ENCODE measurements around the gene LIPG. TPM values are rescaled to one million over a fixed set of nuclear protein-coding genes. Genes with fewer than 3 reads are reported as not detected.
"Not testable (repeated sequence)": the region's sequence is repeated elsewhere in the genome, so short reads cannot be mapped to it uniquely, and the experiment has no call there.

LIPG gene
- polyA plus RNA-seq, 1 donor, result 32.9 TPM

DNA sequence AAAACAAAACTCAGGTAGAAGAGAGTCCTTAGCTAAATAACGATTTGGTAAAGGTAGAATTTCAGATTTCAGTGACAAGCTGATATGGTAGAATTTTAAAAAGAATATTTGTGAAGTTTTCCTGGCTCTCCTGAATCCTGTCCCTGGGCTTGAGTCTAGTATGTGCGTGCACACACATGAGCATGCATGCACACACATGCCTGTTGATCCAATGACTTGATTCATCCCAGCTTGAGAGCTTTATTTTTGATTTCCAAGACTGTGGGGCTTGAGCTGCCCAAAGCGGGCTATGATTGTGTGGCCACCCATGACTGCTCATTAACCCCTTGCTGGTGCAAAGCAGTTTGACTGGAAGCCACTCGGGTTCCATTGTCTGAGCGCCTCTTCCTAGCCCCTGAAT is 9.0 kb downstream of the LIPG start:
- Histone ChIP-seq H3K4me1 (ENCODE audit: control insufficient read depth, insufficient read depth, low read length) (peaks cover 5% of the 10 kb centered on the region), H3K36me3 (ENCODE audit: control insufficient read depth, insufficient read depth, low read length) (peaks cover 66% of the 10 kb centered on the region), H3K27me3 (ENCODE audit: control insufficient read depth, insufficient read depth, low read length) (no peaks in the 10 kb centered on the region), H3K9me3 (ENCODE audit: control insufficient read depth, low read depth, low read length) (no peaks in the 10 kb centered on the region), H3K27ac (ENCODE audit: low read length) (no peak overlapping the region), H3K4me3 (ENCODE audit: low read length) (no peak overlapping the region)
- WGBS (ENCODE audit: insufficient coverage, low lambda C conversion rate), result 100% methylated on average over 1 of the region's 5 CpGs
- no peak for DNase-seq

DNA sequence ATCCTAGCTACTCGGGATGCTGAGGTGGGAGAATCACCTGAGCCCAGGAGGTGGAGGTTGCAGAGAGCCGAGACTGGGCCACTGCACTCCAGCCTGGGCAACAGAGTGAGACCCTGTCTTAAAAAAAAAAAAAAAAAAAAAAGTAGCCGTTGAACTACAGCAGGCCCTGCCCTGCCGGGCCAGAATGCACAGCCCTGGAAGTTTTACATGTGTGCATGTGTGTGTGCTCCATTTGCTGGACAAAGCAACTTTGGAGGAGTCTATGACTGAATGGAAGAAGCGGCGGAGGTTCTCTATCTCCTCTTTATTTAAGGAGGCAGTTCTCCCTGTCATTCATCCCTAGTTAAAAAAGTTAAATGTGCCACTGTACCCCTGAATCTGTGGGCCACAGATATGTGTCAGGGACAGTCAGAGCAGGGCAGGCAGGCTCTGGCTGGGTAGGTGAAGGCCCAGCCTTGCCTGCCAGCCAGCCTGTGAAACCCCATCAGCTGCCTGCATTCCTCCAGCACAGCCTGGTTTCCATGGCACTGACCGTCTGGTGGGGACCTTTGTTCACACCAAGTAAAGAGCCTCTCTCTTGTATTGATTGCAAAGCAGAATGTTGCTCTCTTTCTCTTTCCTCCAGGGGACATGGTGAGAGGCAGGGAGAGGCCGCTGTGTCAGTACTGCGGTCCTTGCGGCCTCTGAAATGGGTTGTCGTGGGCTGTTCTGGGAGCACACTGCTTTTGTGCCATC is 10.9 kb downstream of the LIPG start:
- DNase-seq, result peak; percentile 63 to 78
- Histone ChIP-seq H3K4me3 (ENCODE audit: low read length) (no peak overlapping the region), H3K36me3 (ENCODE audit: control insufficient read depth, insufficient read depth, low read length) (peaks cover 59% of the 10 kb centered on the region), H3K4me1 (ENCODE audit: control insufficient read depth, insufficient read depth, low read length) (peaks cover 5% of the 10 kb centered on the region), H3K27me3 (ENCODE audit: control insufficient read depth, insufficient read depth, low read length) (no peaks in the 10 kb centered on the region), H3K9me3 (ENCODE audit: control insufficient read depth, low read depth, low read length) (no peaks in the 10 kb centered on the region), H3K27ac (ENCODE audit: low read length) (no peak overlapping the region)
- no CpG with 5 or more reads among the region's 11 CpGs for WGBS (ENCODE audit: insufficient coverage, low lambda C conversion rate)

DNA sequence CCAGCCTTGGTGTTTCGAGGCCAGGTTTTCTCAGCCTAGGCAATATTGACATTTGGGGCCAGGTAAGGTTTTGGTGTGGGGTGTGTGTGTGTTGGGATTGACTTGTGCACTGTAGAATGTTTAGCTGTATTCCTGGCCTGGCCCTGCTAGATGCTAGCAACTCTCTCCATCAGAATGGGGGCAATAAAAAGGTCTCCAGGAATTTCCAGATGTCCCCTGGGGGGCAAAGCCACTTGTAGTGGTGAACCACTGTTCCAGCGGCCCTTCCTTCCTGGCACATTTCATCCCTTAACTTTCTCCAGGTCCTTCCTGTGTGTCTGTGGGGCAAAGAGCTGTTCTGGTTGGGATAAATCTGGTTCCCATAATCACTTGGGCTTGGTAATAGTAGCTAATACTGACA is 12.0 kb downstream of the LIPG start:
- peaks cover 5% of the 10 kb centered on the region for H3K4me1 ChIP-seq (ENCODE audit: control insufficient read depth, insufficient read depth, low read length)
- H3K27ac ChIP-seq (ENCODE audit: low read length), result no peak overlapping the region
- peaks cover 54% of the 10 kb centered on the region for H3K36me3 ChIP-seq (ENCODE audit: control insufficient read depth, insufficient read depth, low read length)
- DNase-seq, result no peak
- no peaks in the 10 kb centered on the region for H3K9me3 ChIP-seq (ENCODE audit: control insufficient read depth, low read depth, low read length)
- H3K27me3 ChIP-seq (ENCODE audit: control insufficient read depth, insufficient read depth, low read length), result no peaks in the 10 kb centered on the region
- WGBS (ENCODE audit: insufficient coverage, low lambda C conversion rate), result no CpG with 5 or more reads among the region's 2 CpGs
- no peak overlapping the region for H3K4me3 ChIP-seq (ENCODE audit: low read length)

DNA sequence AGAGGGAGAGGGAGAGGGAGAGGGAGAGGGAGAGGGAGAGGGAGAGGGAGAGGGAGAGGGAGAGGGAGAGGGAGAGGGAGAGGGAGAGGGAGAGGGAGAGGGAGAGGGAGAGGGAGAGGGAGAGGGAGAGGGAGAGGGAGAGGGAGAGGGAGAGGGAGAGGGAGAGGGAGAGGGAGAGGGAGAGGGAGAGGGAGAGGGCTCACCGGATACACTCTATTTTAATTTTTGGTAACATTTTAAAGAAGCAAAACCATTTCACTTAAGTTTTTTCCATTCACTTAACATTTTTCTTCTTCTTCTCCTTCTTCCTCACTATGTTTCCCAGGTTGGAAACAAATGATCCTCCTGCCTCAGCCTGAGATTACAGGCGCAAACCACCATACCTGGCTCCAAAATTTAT is 17.2 kb downstream of the LIPG start:
- not testable (repeated sequence) for H3K9me3 ChIP-seq (ENCODE audit: control insufficient read depth, low read depth, low read length); DNase-seq; H3K27me3 ChIP-seq (ENCODE audit: control insufficient read depth, insufficient read depth, low read length); H3K4me1 ChIP-seq (ENCODE audit: control insufficient read depth, insufficient read depth, low read length); H3K27ac ChIP-seq (ENCODE audit: low read length); H3K4me3 ChIP-seq (ENCODE audit: low read length)
- no CpG with 5 or more reads among the region's 2 CpGs for WGBS (ENCODE audit: insufficient coverage, low lambda C conversion rate)
- H3K36me3 ChIP-seq (ENCODE audit: control insufficient read depth, insufficient read depth, low read length), result peaks cover 68% of the 10 kb centered on the region

DNA sequence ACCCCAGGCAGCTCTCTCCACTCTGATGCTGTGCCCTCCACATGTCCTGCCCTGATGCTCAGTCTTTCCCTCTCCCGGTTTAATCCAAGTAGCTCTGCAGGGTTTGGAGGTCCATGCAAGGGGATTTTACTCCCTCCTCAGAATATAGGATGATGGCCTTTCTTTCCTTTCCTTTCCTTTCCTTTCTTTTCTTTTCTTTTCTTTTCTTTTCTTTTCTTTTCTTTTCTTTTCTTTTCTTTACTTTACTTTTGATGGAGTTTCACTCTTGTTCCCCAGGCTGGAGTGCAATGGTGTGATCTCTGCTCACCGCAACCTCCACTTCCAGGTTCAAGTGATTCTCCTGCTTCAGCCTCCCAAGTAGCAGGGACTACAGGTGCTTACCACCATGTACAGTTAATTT is 17.7 kb downstream of the LIPG start:
- WGBS (ENCODE audit: insufficient coverage, low lambda C conversion rate), result no CpG with 5 or more reads among the region's 2 CpGs
- H3K27ac ChIP-seq (ENCODE audit: low read length); H3K4me3 ChIP-seq (ENCODE audit: low read length); H3K27me3 ChIP-seq (ENCODE audit: control insufficient read depth, insufficient read depth, low read length); DNase-seq; H3K9me3 ChIP-seq (ENCODE audit: control insufficient read depth, low read depth, low read length); H3K4me1 ChIP-seq (ENCODE audit: control insufficient read depth, insufficient read depth, low read length): not testable (repeated sequence)
- peaks cover 70% of the 10 kb centered on the region for H3K36me3 ChIP-seq (ENCODE audit: control insufficient read depth, insufficient read depth, low read length)

DNA sequence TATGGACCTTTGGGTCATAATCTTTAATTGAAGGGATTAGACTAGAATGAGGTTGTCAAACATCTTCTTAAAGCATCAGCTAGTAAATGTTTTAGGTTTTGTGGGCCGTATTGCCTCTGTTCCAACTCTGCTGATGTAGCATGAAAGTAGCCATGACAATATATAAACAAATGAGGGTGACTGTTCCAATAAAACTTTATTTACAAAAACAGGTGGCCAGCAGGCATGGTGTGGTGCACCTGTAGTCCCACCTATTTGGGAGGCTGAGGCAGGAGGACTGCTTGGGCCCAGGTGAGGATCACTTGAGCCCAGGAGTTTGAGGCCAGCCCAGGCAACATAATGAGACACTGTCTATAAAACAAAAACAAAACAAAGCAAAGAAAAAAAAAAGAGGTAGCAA is 18.4 kb downstream of the LIPG start:
- Histone ChIP-seq H3K36me3 (ENCODE audit: control insufficient read depth, insufficient read depth, low read length) (peaks cover 64% of the 10 kb centered on the region), H3K9me3 (ENCODE audit: control insufficient read depth, low read depth, low read length) (no peaks in the 10 kb centered on the region), H3K4me3 (ENCODE audit: low read length) (no peak overlapping the region), H3K4me1 (ENCODE audit: control insufficient read depth, insufficient read depth, low read length) (no peaks in the 10 kb centered on the region), H3K27me3 (ENCODE audit: control insufficient read depth, insufficient read depth, low read length) (no peaks in the 10 kb centered on the region), H3K27ac (ENCODE audit: low read length) (no peak overlapping the region)
- DNase-seq, result no peak
- no CpG with 5 or more reads among the region's 1 CpG for WGBS (ENCODE audit: insufficient coverage, low lambda C conversion rate)

DNA sequence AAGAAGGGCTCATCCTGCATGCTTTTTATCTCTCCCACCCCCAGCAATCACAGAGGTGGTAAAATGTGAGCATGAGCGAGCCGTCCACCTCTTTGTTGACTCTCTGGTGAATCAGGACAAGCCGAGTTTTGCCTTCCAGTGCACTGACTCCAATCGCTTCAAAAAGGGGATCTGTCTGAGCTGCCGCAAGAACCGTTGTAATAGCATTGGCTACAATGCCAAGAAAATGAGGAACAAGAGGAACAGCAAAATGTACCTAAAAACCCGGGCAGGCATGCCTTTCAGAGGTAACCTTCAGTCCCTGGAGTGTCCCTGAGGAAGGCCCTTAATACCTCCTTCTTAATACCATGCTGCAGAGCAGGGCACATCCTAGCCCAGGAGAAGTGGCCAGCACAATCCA is 19.5 kb downstream of the LIPG start:
- no CpG with 5 or more reads among the region's 7 CpGs for WGBS (ENCODE audit: insufficient coverage, low lambda C conversion rate)
- no peak overlapping the region for H3K4me3 ChIP-seq (ENCODE audit: low read length)
- H3K27ac ChIP-seq (ENCODE audit: low read length), result no peak overlapping the region
- DNase-seq, result no peak
- peaks cover 10% of the 10 kb centered on the region for H3K4me1 ChIP-seq (ENCODE audit: control insufficient read depth, insufficient read depth, low read length)
- H3K36me3 ChIP-seq (ENCODE audit: control insufficient read depth, insufficient read depth, low read length), result peaks cover 56% of the 10 kb centered on the region
- H3K27me3 ChIP-seq (ENCODE audit: control insufficient read depth, insufficient read depth, low read length), result no peaks in the 10 kb centered on the region
- no peaks in the 10 kb centered on the region for H3K9me3 ChIP-seq (ENCODE audit: control insufficient read depth, low read depth, low read length)

DNA sequence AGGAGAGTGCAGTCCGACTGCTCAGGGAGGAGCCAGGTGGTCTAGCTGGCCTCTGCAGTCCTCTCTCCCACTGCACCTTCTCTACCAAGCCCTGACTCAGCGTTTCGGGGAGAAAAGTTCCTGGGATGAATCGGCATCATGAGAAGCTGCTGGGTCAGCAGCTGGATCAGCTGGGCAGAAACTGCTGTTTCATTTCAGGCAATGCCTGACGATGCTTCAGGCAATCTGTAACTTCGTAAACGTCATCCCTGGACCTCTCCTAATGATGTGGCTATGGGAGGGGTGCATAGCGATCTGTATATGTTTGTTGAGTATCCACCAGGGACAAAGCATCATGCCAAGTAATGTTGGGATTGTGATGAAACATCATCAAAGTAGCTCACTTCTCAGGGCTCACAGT is 20.7 kb downstream of the LIPG start:
- Histone ChIP-seq H3K36me3 (ENCODE audit: control insufficient read depth, insufficient read depth, low read length) (peaks cover 55% of the 10 kb centered on the region), H3K4me3 (ENCODE audit: low read length) (no peak overlapping the region), H3K27ac (ENCODE audit: low read length) (no peak overlapping the region), H3K4me1 (ENCODE audit: control insufficient read depth, insufficient read depth, low read length) (peaks cover 11% of the 10 kb centered on the region), H3K27me3 (ENCODE audit: control insufficient read depth, insufficient read depth, low read length) (no peaks in the 10 kb centered on the region), H3K9me3 (ENCODE audit: control insufficient read depth, low read depth, low read length) (no peaks in the 10 kb centered on the region)
- WGBS (ENCODE audit: insufficient coverage, low lambda C conversion rate), result no CpG with 5 or more reads among the region's 8 CpGs
- DNase-seq, result no peak

DNA sequence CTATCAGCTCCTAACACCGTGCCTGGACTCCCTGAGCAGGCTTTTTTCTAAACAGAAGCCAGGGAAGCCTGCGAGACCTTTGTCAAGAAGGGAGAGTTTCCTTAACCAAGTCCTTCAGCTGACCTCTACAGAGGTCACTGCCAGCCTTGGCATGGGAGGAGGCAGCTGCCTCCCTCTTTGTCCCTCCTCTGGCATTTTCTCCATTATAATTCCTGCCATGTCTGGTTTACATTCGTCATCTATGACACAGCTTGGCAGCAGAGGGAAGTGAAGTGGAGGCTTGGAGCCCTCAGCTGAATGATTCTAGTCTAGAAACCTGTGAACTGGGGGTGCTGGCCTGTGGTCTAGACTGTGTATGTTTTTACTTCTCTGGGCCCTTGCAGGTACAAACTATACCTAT is 22.5 kb downstream of the LIPG start:
- Histone ChIP-seq H3K4me3 (ENCODE audit: low read length) (no peak overlapping the region), H3K9me3 (ENCODE audit: control insufficient read depth, low read depth, low read length) (no peaks in the 10 kb centered on the region), H3K4me1 (ENCODE audit: control insufficient read depth, insufficient read depth, low read length) (peaks cover 17% of the 10 kb centered on the region), H3K36me3 (ENCODE audit: control insufficient read depth, insufficient read depth, low read length) (peaks cover 68% of the 10 kb centered on the region), H3K27me3 (ENCODE audit: control insufficient read depth, insufficient read depth, low read length) (no peaks in the 10 kb centered on the region), H3K27ac (ENCODE audit: low read length) (no peak overlapping the region)
- WGBS (ENCODE audit: insufficient coverage, low lambda C conversion rate), result no CpG with 5 or more reads among the region's 3 CpGs
- no peak for DNase-seq

DNA sequence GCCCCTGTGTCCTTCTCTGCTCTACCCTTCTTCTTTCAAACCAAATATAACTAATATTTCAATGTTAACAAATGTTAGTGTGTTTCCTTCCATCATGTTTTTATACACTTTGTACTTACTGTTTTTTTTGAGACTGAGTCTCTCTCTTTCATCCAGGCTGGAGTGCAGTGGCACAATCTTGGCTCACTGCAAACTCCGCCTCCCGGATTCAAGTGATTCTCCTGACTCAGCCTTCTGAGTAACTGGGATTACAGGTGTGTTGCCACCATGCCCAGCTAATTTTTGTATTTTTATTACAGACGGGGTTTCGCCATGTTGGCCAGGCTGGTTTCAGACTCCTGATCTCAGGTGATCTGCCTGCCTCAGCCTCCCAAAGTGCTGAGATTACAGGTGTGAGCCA is 23.1 kb downstream of the LIPG start:
- not testable (repeated sequence) for H3K27me3 ChIP-seq (ENCODE audit: control insufficient read depth, insufficient read depth, low read length); DNase-seq; H3K9me3 ChIP-seq (ENCODE audit: control insufficient read depth, low read depth, low read length); H3K27ac ChIP-seq (ENCODE audit: low read length); H3K4me3 ChIP-seq (ENCODE audit: low read length)
- no CpG with 5 or more reads among the region's 4 CpGs for WGBS (ENCODE audit: insufficient coverage, low lambda C conversion rate)
- peaks cover 19% of the 10 kb centered on the region for H3K4me1 ChIP-seq (ENCODE audit: control insufficient read depth, insufficient read depth, low read length)
- peaks cover 63% of the 10 kb centered on the region for H3K36me3 ChIP-seq (ENCODE audit: control insufficient read depth, insufficient read depth, low read length)

All from large intestine (tissue), 3 donors.